H1 (cell line): ENCODE data around the gene KHDC4. TPM values are rescaled to one million over a fixed set of nuclear protein-coding genes. Genes with fewer than 3 reads are reported as not detected.
A peak's percentile ranks its signal among the peaks of the same experiment; 100 is the strongest.

Source experiments
- ATF2 ChIP-seq: IDR thresholded peaks from 2 replicates; pipeline ENCODE4 v1.6.1; 2012; ENCODE audit warnings: low read length, inconsistent platforms
- CBX8 ChIP-seq: fragments of 300-800, 300-1000 bp; sonication (generic); IDR thresholded peaks from 2 replicates; pipeline ENCODE4 v1.7.1; 2016; ENCODE audit warnings: low read depth, low read length, borderline replicate concordance
- CHD2 ChIP-seq: IDR thresholded peaks from 2 replicates; pipeline ENCODE4 v1.6.1; 2012; ENCODE audit warnings: low read length, improper control_type of control experiment
- EGR1 ChIP-seq: IDR thresholded peaks from 2 replicates; pipeline ENCODE4 v1.6.1; 2011; ENCODE audit warnings: low read depth, low read length, borderline replicate concordance
- GTF2F1 ChIP-seq: IDR thresholded peaks from 2 replicates; pipeline ENCODE4 v1.6.1; 2012; ENCODE audit warnings: low read depth, low read length, improper control_type of control experiment, borderline replicate concordance
- HDAC2 ChIP-seq, 2 experiments: fragments of 300-600 bp in 1 of 2; sonication (generic) in 1 of 2; IDR thresholded peaks; 2 replicates each; pipeline ENCODE4 v1.6.1; 2011 to 2012; ENCODE audit warnings: low read depth in 2 of 2, low read length in 2 of 2, mild to moderate bottlenecking in 2 of 2, moderate library complexity in 2 of 2, borderline replicate concordance in 1 of 2, inconsistent platforms in 1 of 2
- JUND ChIP-seq: IDR thresholded peaks from 2 replicates; pipeline ENCODE4 v1.6.1; 2011; ENCODE audit warnings: mild to moderate bottlenecking, improper control_type of control experiment, low read length
- KDM1A ChIP-seq: fragments of 200-600, 300-600 bp; sonication (generic); IDR thresholded peaks from 2 replicates; pipeline ENCODE4 v1.7.1; 2016; ENCODE audit warnings: mild to moderate bottlenecking, low read length, borderline replicate concordance
- NANOG ChIP-seq: IDR thresholded peaks from 2 replicates; pipeline ENCODE4 v1.6.1; 2011; ENCODE audit warnings: low read length, low read depth, mild to moderate bottlenecking, inconsistent platforms; ENCODE audit not compliant: insufficient read depth, poor library complexity, severe bottlenecking
- NRF1 ChIP-seq: IDR thresholded peaks from 2 replicates; pipeline ENCODE4 v1.6.1; 2011; ENCODE audit warnings: mild to moderate bottlenecking, low read depth, low read length, improper control_type of control experiment
- POLR2A ChIP-seq, 2 experiments: IDR thresholded peaks; 1 replicate in 1 of 2; 2 replicates in 1 of 2; pipeline ENCODE4 v1.6.1; 2011; ENCODE audit warnings: low read depth in 2 of 2, low read length in 2 of 2, mild to moderate bottlenecking in 2 of 2; ENCODE audit errors: control extremely low read depth in 1 of 2
- RNF2 ChIP-seq: fragments of 200-900, 300-1000 bp; sonication (generic); IDR thresholded peaks from 2 replicates; pipeline ENCODE4 v1.7.1; 2016; ENCODE audit warnings: borderline replicate concordance, low read depth, mild to moderate bottlenecking, antibody characterized with exemption, low read length; ENCODE audit not compliant: poor library complexity, severe bottlenecking; ENCODE audit errors: missing control alignments
- SAP30 ChIP-seq: fragments of 300-600 bp; sonication (generic); IDR thresholded peaks from 2 replicates; pipeline ENCODE4 v1.7.1; 2012; ENCODE audit warnings: low read length, moderate library complexity, mild to moderate bottlenecking, inconsistent platforms; ENCODE audit not compliant: insufficient read depth, insufficient replicate concordance
- SIN3A ChIP-seq, 2 experiments: IDR thresholded peaks in 1 of 2; conservative IDR thresholded peaks in 1 of 2; 2 replicates each; pipeline ENCODE4 v1.6.1; 2011 to 2012; ENCODE audit warnings: low read length in 2 of 2, improper control_type of control experiment in 1 of 2, low read depth in 1 of 2, mild to moderate bottlenecking in 1 of 2
- SP1 ChIP-seq: IDR thresholded peaks from 2 replicates; pipeline ENCODE4 v1.6.1; 2011; ENCODE audit warnings: low read depth, low read length
- SP4 ChIP-seq: IDR thresholded peaks from 2 replicates; pipeline ENCODE4 v1.6.1; 2012; ENCODE audit warnings: low read length, inconsistent platforms
- SUZ12 ChIP-seq: fragments of 200-600 bp; sonication (generic); IDR thresholded peaks from 2 replicates; pipeline ENCODE4 v1.6.1; 2012; ENCODE audit warnings: mild to moderate bottlenecking, inconsistent platforms, low read length, moderate library complexity, mixed read lengths
- polyA plus RNA-seq, 7 experiments: library from polyadenylated mRNA; depleted of rRNA in 3 of 7; stranded (reverse) in 5 of 7; unstranded in 2 of 7; fragments of >200 nt in 5 of 7; fragments of 200-250 nt in 2 of 7; gene quantifications; 1 replicate in 5 of 7; 2 replicates in 1 of 7; 4 replicates in 1 of 7; pipeline versions ENCODE4 v1.2.1 to v1.2.3, GENCODE V29; 2011 to 2013; ENCODE audit warnings: missing spikeins in 2 of 7, mixed read lengths in 2 of 7
- total RNA-seq: library from RNA; stranded (reverse); fragmentation: NEBNext Ultra II Directional; extraction: Animal tissue kit (Norgen Biotek cat#: 25700); gene quantifications from 2 replicates; pipeline ENCODE4 v1.2.1, GENCODE V29; 2021
- TF ChIP-seq, protein P1 (sequence below), 3 experiments: IDR thresholded peaks; 1 replicate in 2 of 3; 2 replicates in 1 of 3; pipeline versions ENCODE4 v1.5.1 to v1.6.1; 2011; ENCODE audit warnings: low read length in 3 of 3, mild to moderate bottlenecking in 3 of 3, inconsistent platforms in 2 of 3, low read depth in 1 of 3, moderate library complexity in 1 of 3; ENCODE audit not compliant: insufficient read depth in 1 of 3; ENCODE audit errors: control extremely low read depth in 1 of 3

KHDC4 gene
- total and polyA plus RNA-seq, 2 of the 8 experiments (the other 6 are each of a cell fraction or from before 2014, with no cell fraction given), result 56.6 to 81.1 TPM

GRCh38 chr1:155934097-155934935, at the start of gene KHDC4 (continued):
- TF ChIP-seq NANOG (no peak), SIN3A (conservative IDR thresholded peaks at IDR 0.05 in 1 of 2, IDR thresholded peaks at IDR 0.05 in 1 of 2; ENCODE audit: low read depth in 1 of 2, low read length in 2 of 2) (peak in 1 of 2 experiments; percentile 83; a peak in 1 of 4 replicates), EGR1 (no peak), JUND (peak; percentile 21; the same call in 1 of the 2 replicates), SAP30 (no peak), CBX8 (no peak), SP4 (0 out of 2 replicates have a peak, but pooled peaks have one; percentile 47), POLR2A (IDR thresholded peaks at IDR 0.05; ENCODE audit: control extremely low read depth in 1 of 2, low read depth in 2 of 2, low read length in 2 of 2) (peak; percentile 91 to 96), KDM1A (no peak), GTF2F1 (peak; percentile 80; the same call in 1 of the 2 replicates), RNF2 (no peak), CHD2 (peak; percentile 60; the same call in 1 of the 2 replicates), SUZ12 (no peak), SP1 (no peak), HDAC2 (IDR thresholded peaks at IDR 0.05; ENCODE audit: borderline replicate concordance in 1 of 2, low read depth in 2 of 2, low read length in 2 of 2) (peak in 1 of 2 experiments; percentile 65; a peak in 1 of 4 replicates), ATF2 (peak; percentile 38; the same call in 1 of the 2 replicates), NRF1 (no peak)
- TF ChIP-seq, protein P1, sequence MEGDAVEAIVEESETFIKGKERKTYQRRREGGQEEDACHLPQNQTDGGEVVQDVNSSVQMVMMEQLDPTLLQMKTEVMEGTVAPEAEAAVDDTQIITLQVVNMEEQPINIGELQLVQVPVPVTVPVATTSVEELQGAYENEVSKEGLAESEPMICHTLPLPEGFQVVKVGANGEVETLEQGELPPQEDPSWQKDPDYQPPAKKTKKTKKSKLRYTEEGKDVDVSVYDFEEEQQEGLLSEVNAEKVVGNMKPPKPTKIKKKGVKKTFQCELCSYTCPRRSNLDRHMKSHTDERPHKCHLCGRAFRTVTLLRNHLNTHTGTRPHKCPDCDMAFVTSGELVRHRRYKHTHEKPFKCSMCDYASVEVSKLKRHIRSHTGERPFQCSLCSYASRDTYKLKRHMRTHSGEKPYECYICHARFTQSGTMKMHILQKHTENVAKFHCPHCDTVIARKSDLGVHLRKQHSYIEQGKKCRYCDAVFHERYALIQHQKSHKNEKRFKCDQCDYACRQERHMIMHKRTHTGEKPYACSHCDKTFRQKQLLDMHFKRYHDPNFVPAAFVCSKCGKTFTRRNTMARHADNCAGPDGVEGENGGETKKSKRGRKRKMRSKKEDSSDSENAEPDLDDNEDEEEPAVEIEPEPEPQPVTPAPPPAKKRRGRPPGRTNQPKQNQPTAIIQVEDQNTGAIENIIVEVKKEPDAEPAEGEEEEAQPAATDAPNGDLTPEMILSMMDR (IDR thresholded peaks at IDR 0.05; ENCODE audit: control extremely low read depth in 1 of 3, insufficient read depth in 1 of 3, low read depth in 1 of 3, low read length in 3 of 3), result no peak
